Vagina (tissue), 2 donors: Measurements from ENCODE around the gene CBLN3. TPM values are rescaled to one million over a fixed set of nuclear protein-coding genes. Genes with fewer than 3 reads are reported as not detected.

Experiments
- DNase-seq, 2 donors: peaks; one replicate each; pipeline ENCODE4 v3.0.0-alpha.2; 2017; ENCODE audit errors: extremely low spot score in 2 of 2
- H3K27ac ChIP-seq: fragments of 200-600 bp; sonication (generic); one replicate; pipeline ENCODE4 v1.5.1; 2019
- H3K27me3 ChIP-seq: fragments of 200-600 bp; sonication (generic); one replicate; pipeline ENCODE4 v1.5.1; 2019
- H3K36me3 ChIP-seq, 2 donors: fragments of 200-600 bp; sonication (generic); one replicate each; pipeline ENCODE4 v1.5.1; 2017 to 2019
- H3K4me1 ChIP-seq: fragments of 200-600 bp; sonication (generic); one replicate; pipeline ENCODE4 v1.5.1; 2019
- H3K4me3 ChIP-seq, 2 donors: fragments of 200-600 bp; sonication (generic); 1 replicate in 1 of 2; 2 replicates in 1 of 2; pipeline ENCODE4 v1.5.1; 2016 to 2019
- H3K9me3 ChIP-seq: fragments of 200-600 bp; sonication (generic); one replicate; pipeline ENCODE4 v1.5.1; 2019
- POLR2A ChIP-seq, 2 donors: fragments of 450-650 bp; IDR thresholded peaks; one replicate each; pipeline ENCODE4 v1.6.1; 2017; ENCODE audit warnings: antibody characterized with exemption in 2 of 2, mild to moderate bottlenecking in 2 of 2, moderate library complexity in 2 of 2
- POLR2AphosphoS5 ChIP-seq, 2 donors: sonication (generic); formaldehyde crosslinking; IDR thresholded peaks; one replicate each; pipeline ENCODE4 v1.9.0; 2017; ENCODE audit warnings: antibody characterized with exemption in 2 of 2, mild to moderate bottlenecking in 2 of 2, low read depth in 1 of 2; ENCODE audit not compliant: insufficient read depth in 1 of 2
- intact Hi-C: fragments of 100-400 bp; cut with DNase I; formaldehyde crosslinking; loops from one replicate; pipeline ENCODE4 v1.15.1; 2023
- total RNA-seq: library from RNA; depleted of rRNA; stranded (reverse); fragments of >200 nt; gene quantifications from one replicate; pipeline ENCODE4 v1.2.3, GENCODE V29; 2016
- TF ChIP-seq, protein P1 (sequence below), 3 experiments: fragments of 450-650 bp in 2 of 3; fragments of 200-600 bp in 1 of 3; sonication (generic) in 1 of 3; IDR thresholded peaks; one replicate each; pipeline ENCODE4 v1.5.1; 2017 to 2019; ENCODE audit warnings: antibody characterized with exemption in 3 of 3, mild to moderate bottlenecking in 2 of 3, moderate library complexity in 2 of 3

The CBLN3 gene
- total RNA-seq, 1 donor from 2014 or later = 1.7 TPM

DNA sequence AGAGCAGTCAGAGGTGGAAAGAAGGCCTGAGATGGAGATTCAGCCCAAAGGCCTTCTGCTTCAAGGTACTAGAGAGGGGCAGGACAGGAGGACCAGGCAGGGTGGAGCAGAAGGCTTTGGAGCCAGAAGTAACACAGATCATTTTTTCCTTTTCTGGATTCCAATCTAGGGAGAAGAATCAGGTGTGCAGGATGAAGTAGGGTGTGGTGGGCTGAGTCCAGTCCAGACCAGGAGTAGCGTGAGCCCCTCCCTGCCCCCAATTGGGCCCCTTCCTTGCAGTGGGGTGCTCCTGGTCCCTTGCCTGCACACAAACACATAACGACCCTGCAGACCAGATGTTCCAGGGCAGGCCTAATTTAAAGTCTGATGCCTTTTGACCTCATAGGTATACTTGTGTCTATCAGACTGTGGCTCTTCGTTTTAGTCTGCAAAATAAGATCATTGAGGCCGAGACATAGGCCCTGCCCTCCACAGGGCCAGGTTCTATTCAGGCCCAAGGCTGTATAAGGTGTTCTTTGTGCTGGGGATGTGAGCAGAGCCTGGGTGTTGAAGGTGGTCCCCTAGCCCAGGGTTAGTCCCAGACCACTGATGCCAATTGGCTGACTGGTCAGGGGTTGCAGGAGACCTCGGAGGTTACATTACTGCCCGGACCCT is 31.7 kb downstream of the CBLN3 start:
- peak overlapping the region; percentile 69 to 79 for H3K4me3 ChIP-seq
- no peaks in the 10 kb centered on the region for H3K9me3 ChIP-seq
- TF ChIP-seq, protein P1, sequence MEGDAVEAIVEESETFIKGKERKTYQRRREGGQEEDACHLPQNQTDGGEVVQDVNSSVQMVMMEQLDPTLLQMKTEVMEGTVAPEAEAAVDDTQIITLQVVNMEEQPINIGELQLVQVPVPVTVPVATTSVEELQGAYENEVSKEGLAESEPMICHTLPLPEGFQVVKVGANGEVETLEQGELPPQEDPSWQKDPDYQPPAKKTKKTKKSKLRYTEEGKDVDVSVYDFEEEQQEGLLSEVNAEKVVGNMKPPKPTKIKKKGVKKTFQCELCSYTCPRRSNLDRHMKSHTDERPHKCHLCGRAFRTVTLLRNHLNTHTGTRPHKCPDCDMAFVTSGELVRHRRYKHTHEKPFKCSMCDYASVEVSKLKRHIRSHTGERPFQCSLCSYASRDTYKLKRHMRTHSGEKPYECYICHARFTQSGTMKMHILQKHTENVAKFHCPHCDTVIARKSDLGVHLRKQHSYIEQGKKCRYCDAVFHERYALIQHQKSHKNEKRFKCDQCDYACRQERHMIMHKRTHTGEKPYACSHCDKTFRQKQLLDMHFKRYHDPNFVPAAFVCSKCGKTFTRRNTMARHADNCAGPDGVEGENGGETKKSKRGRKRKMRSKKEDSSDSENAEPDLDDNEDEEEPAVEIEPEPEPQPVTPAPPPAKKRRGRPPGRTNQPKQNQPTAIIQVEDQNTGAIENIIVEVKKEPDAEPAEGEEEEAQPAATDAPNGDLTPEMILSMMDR (IDR thresholded peaks at IDR 0.05) = no peak
- TF ChIP-seq POLR2A (IDR thresholded peaks at IDR 0.05) (no peak), POLR2AphosphoS5 (IDR thresholded peaks at IDR 0.05; ENCODE audit: insufficient read depth in 1 of 2, low read depth in 1 of 2) (no peak)
- H3K36me3 ChIP-seq = no peaks in the 10 kb centered on the region
- no peak for DNase-seq
- H3K27me3 ChIP-seq = no peaks in the 10 kb centered on the region
- peaks cover 57% of the 10 kb centered on the region for H3K4me1 ChIP-seq
- intact Hi-C loops = no loop called here
- H3K27ac ChIP-seq = peak overlapping the region; percentile 91

DNA sequence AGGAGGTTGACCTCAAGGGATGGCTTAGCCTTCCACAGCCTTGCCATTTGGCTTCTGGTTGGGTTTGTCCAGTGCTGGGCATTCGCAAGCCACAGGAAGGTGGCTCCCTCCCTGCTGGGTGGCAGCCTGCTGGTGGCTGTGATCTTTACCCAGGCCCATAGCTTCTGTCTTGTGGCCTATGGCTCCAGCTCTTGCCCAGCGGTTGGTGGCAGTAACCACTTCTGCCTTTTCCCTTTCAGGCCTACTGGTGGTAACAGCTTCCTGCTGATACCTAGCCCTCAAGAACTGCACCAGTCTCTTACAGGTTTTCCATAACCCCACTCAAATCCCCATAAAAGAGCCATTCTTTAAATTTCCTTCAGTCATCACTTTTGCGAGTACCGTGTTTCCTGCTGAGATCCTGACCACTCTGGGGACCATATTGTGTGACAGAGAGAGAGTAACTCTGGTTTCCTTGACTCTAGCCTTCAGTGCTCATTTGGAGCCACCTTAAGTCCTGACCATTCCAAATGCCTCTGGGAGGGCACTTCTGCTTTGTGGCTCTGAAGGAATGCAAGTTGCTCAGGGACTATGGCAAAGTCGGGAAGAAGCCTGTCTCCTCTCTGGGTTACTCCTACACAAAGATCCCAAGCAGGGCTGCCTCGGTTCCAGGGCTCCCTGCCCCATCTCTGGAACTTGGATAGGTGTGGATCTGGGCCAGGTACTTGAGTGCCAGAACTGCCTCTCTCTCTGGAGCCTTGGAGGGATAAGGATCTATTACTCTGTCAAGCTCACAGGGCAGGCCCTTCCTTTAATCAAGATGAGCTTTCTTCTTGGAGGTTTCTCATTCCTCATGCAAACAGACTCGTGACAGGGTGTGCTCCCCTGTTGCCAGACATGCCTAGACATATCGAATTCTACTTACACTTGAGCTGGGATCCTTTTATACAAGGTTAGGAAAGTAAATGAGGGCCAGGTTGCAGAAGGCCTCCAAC is 33.6 kb downstream of the CBLN3 start:
- intact Hi-C loops = no loop called here
- Histone ChIP-seq H3K27ac (peak overlapping the region; percentile 30), H3K27me3 (no peaks in the 10 kb centered on the region), H3K4me3 (no peak overlapping the region), H3K4me1 (peaks cover 39% of the 10 kb centered on the region), H3K36me3 (no peaks in the 10 kb centered on the region), H3K9me3 (no peaks in the 10 kb centered on the region)
- DNase-seq = no peak
- TF ChIP-seq, protein P1 (IDR thresholded peaks at IDR 0.05) = no peak
- peak in 1 of 2 donors; percentile 73 for TF ChIP-seq POLR2AphosphoS5 (IDR thresholded peaks at IDR 0.05; ENCODE audit: insufficient read depth in 1 of 2, low read depth in 1 of 2)

DNA sequence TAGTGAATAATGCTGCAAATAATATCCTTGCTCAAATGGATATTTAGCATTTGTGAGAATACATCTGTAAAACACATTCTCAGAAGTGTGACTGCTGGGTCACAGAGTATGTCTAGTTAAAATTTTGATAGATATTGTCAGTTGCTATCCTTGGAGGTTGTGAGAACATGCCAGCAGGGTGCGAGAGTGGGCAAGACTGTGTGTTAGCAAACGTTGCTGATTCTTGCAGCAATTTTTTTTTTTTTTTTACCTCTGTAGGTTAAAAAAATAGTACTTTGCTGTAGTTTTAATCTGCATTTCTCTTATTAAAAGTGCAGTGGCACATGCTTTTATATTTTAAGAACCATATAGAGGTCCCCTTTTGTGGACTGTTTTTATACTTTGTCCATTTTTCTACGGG is 35.2 kb downstream of the CBLN3 start:
- Histone ChIP-seq H3K27ac (no peak overlapping the region), H3K4me1 (peaks cover 28% of the 10 kb centered on the region), H3K27me3 (no peaks in the 10 kb centered on the region), H3K9me3 (no peaks in the 10 kb centered on the region), H3K4me3 (no peak overlapping the region), H3K36me3 (no peaks in the 10 kb centered on the region)
- intact Hi-C loops = no loop called here
- TF ChIP-seq POLR2AphosphoS5 (IDR thresholded peaks at IDR 0.05; ENCODE audit: insufficient read depth in 1 of 2, low read depth in 1 of 2) = no peak
- TF ChIP-seq, protein P1 (IDR thresholded peaks at IDR 0.05) = no peak
- TF ChIP-seq POLR2A (IDR thresholded peaks at IDR 0.05) = no peak
- DNase-seq = no peak

DNA sequence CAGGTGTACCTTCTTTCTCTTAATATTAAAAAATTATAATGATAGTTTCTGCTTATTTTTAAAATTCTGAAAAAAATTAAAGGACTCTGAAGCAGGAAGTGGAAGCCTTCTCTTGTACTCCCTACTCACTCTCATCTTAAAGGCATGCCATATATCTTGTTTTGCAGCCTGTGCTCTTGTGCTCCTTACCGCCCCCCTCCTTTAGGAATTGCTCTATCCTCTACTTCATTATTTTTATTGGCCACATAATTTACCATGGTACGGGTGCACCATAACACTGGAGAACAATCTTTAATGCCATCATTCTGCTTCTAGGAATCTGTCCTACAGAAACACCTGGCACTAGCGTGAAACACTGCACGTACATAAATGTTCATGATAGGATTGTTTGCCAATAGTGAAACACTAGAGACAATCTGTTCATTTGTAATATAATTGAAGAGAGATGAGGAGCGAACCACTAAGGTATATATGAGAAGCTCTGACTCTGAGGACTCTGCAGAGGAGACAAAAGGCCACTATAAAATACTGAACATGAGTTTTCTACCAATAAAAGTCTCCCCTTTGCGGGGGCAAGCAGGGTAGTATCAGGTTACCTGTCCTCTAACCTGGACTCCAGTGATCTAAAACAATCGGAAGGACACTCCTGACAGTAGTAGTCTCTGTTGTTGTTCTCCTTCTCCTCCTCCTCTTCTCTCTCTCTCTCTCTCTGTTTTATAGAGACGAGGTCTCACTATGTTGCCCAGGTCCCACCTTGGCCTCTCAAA is 37.0 kb downstream of the CBLN3 start:
- TF ChIP-seq, protein P1 (IDR thresholded peaks at IDR 0.05) = no peak
- TF ChIP-seq POLR2AphosphoS5 (IDR thresholded peaks at IDR 0.05; ENCODE audit: insufficient read depth in 1 of 2, low read depth in 1 of 2) = peak in 1 of 2 donors; percentile 84
- H3K4me1 ChIP-seq = peaks cover 22% of the 10 kb centered on the region
- H3K4me3 ChIP-seq = no peak overlapping the region

More for the DNA sequence above, 37.0 kb downstream of the CBLN3 start:
- Histone ChIP-seq H3K36me3 (no peaks in the 10 kb centered on the region), H3K27ac (no peak overlapping the region), H3K27me3 (no peaks in the 10 kb centered on the region), H3K9me3 (no peaks in the 10 kb centered on the region)
- intact Hi-C loops = no loop called here
- DNase-seq = no peak
